HuH-7.5 (cell line): ENCODE results near the gene CORIN.
A peak's percentile ranks its signal among the peaks of the same experiment; 100 is the strongest.

Source experiments
- DNase-seq: peaks from one replicate; pipeline ENCODE4 v3.0.0; 2011; ENCODE audit warnings: low spot score

Gene CORIN

GRCh38 chr4:47837908-47838294 lies at the start of gene CORIN:
CORIN (minus strand) TSS chr4:47838067; CDS start chr4:47837949, 118 bp downstream.
- DNase-seq = no peak

GRCh38 chr4:47882228-47882627 lies 44.4 kb upstream of the CORIN start:
- DNase-seq = no peak

GRCh38 chr4:47879458-47879857 lies 41.6 kb upstream of the CORIN start:
- no peak for DNase-seq

GRCh38 chr4:47876784-47877546 lies 39.1 kb upstream of the CORIN start:
- DNase-seq = no peak

- no peak for DNase-seq
These were observed 38.4 kb upstream of the CORIN start for GRCh38 chr4:47876310-47876709.

- no peak for DNase-seq
These were observed 36.1 kb upstream of the CORIN start for GRCh38 chr4:47873877-47874541.

GRCh38 chr4:47863486-47863885 lies 25.6 kb upstream of the CORIN start:
- DNase-seq = no peak

- no peak for DNase-seq
These were observed 24.4 kb upstream of the CORIN start for GRCh38 chr4:47862297-47862696.

- DNase-seq = no peak
These were observed 22.4 kb upstream of the CORIN start for GRCh38 chr4:47860305-47860704.

- DNase-seq = no peak
These were observed 20.1 kb upstream of the CORIN start for GRCh38 chr4:47858006-47858405.

GRCh38 chr4:47856713-47857112 lies 18.8 kb upstream of the CORIN start:
- DNase-seq = no peak

GRCh38 chr4:47855350-47855749 lies 17.5 kb upstream of the CORIN start:
- DNase-seq = no peak

- no peak for DNase-seq
These were observed 14.3 kb upstream of the CORIN start for GRCh38 chr4:47852136-47852535.

- DNase-seq = no peak
These were observed 11.6 kb upstream of the CORIN start for GRCh38 chr4:47849466-47849865.

GRCh38 chr4:47848041-47848440 lies 10.2 kb upstream of the CORIN start:
- no peak for DNase-seq

- DNase-seq = no peak
These were observed 5.1 kb upstream of the CORIN start for GRCh38 chr4:47842985-47843384.

GRCh38 chr4:47840291-47840690 lies 2.4 kb upstream of the CORIN start:
- DNase-seq = no peak

- no peak for DNase-seq
These were observed 1.4 kb upstream of the CORIN start for GRCh38 chr4:47839259-47839658.

GRCh38 chr4:47838445-47838844 lies 578 bp upstream of the CORIN start:
- DNase-seq = no peak

GRCh38 chr4:47837094-47837907 lies 566 bp downstream of the CORIN start:
- no peak for DNase-seq

- peak; percentile 69 for DNase-seq
These were observed 1.2 kb downstream of the CORIN start for GRCh38 chr4:47836641-47837093.

- DNase-seq = no peak
These were observed 2.4 kb downstream of the CORIN start for GRCh38 chr4:47835494-47835893.
